ENCODE measurements around the gene HIC1.

DNA sequence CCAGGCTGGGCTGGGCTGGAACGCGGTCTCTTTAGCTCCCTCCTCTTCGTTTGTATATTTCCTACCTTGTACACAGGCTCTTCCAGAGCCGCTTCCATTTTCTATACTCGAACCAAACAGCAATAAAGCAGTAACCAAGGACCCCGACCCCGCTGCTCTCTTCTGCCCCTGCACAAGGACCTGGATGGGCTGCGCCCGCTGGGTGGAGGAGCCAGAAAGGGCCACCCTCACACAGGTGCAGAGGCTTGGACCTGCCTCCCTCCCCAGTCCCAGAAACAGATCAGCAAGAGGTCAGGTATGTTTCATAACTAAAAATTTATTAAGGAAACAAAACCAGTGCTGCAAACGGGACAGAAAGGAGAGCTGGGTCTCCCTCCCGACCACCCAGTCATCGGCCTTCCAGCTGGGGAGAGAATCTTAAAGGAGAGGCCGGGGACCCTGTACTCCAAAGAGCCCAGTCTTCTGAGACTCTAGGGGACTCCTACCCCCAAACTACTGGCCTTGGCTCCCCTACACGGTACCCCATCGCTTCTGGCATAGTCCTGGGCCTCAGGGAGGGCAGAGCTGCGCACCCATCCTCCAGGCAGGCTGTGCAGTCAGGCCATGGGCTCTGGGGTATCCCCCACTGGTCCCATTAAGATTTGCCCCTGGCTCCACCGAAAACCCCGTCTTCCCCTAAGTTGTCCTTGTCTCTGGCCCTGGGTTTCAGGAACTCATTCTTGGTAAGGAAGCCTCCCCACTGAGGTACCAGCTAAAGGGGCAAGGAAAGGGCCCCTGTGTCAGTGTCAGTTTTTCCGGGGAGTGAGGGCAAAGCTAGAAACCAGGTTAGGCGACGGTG lies 4.9 kb downstream of the HIC1 start:
- TF ChIP-seq, protein P1, sequence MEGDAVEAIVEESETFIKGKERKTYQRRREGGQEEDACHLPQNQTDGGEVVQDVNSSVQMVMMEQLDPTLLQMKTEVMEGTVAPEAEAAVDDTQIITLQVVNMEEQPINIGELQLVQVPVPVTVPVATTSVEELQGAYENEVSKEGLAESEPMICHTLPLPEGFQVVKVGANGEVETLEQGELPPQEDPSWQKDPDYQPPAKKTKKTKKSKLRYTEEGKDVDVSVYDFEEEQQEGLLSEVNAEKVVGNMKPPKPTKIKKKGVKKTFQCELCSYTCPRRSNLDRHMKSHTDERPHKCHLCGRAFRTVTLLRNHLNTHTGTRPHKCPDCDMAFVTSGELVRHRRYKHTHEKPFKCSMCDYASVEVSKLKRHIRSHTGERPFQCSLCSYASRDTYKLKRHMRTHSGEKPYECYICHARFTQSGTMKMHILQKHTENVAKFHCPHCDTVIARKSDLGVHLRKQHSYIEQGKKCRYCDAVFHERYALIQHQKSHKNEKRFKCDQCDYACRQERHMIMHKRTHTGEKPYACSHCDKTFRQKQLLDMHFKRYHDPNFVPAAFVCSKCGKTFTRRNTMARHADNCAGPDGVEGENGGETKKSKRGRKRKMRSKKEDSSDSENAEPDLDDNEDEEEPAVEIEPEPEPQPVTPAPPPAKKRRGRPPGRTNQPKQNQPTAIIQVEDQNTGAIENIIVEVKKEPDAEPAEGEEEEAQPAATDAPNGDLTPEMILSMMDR (IDR thresholded peaks at IDR 0.05): no peak
- TF ChIP-seq POLR2AphosphoS5 (IDR thresholded peaks at IDR 0.05) (no peak), POLR2A (IDR thresholded peaks at IDR 0.05) (no peak)

Data from stomach (tissue), 4 donors.